Measurements from ENCODE around the gene NKAIN2.

NKAIN2 gene

GRCh38 chr6:124868481-124868880 is 1064.8 kb downstream of the NKAIN2 start:
- Histone ChIP-seq H3K4me3 (ENCODE audit: low read depth, low read length) (no peak overlapping the region), H3K36me3 (ENCODE audit: insufficient read depth, low read length) (no peaks in the 10 kb centered on the region), H3K4me1 (ENCODE audit: control insufficient read depth, insufficient read depth, low read length, unreplicated experiment) (peaks cover 21% of the 10 kb centered on the region), H3K27ac (ENCODE audit: low read depth, low read length) (no peak overlapping the region), H3K27me3 (ENCODE audit: insufficient read depth, low read length) (no peaks in the 10 kb centered on the region), H3K79me2 (ENCODE audit: control insufficient read depth, insufficient read depth, low read length, unreplicated experiment) (no peaks in the 10 kb centered on the region), H2AFZ (ENCODE audit: low read length, unreplicated experiment) (no peak overlapping the region)

GRCh38 chr6:124869416-124869815 is 1065.8 kb downstream of the NKAIN2 start:
- Histone ChIP-seq H3K4me1 (ENCODE audit: control insufficient read depth, insufficient read depth, low read length, unreplicated experiment) (peaks cover 21% of the 10 kb centered on the region), H3K27me3 (ENCODE audit: insufficient read depth, low read length) (no peaks in the 10 kb centered on the region), H2AFZ (ENCODE audit: low read length, unreplicated experiment) (peak overlapping the region; percentile 58), H3K4me3 (ENCODE audit: low read depth, low read length) (no peak overlapping the region), H3K79me2 (ENCODE audit: control insufficient read depth, insufficient read depth, low read length, unreplicated experiment) (no peaks in the 10 kb centered on the region), H3K36me3 (ENCODE audit: insufficient read depth, low read length) (no peaks in the 10 kb centered on the region), H3K27ac (ENCODE audit: low read depth, low read length) (peak overlapping the region; percentile 17; the same call in 1 of the 2 replicates)

- H2AFZ ChIP-seq (ENCODE audit: low read length, unreplicated experiment): peak overlapping the region; percentile 15
- peaks cover 21% of the 10 kb centered on the region for H3K4me1 ChIP-seq (ENCODE audit: control insufficient read depth, insufficient read depth, low read length, unreplicated experiment)
- H3K79me2 ChIP-seq (ENCODE audit: control insufficient read depth, insufficient read depth, low read length, unreplicated experiment): no peaks in the 10 kb centered on the region
- no peak overlapping the region for H3K27ac ChIP-seq (ENCODE audit: low read depth, low read length)
- H3K4me3 ChIP-seq (ENCODE audit: low read depth, low read length): no peak overlapping the region
- H3K36me3 ChIP-seq (ENCODE audit: insufficient read depth, low read length): no peaks in the 10 kb centered on the region
- H3K27me3 ChIP-seq (ENCODE audit: insufficient read depth, low read length): no peaks in the 10 kb centered on the region
Observed at GRCh38 chr6:124870611-124871459, 1067.2 kb downstream of the NKAIN2 start.

GRCh38 chr6:124872361-124873065 is 1068.8 kb downstream of the NKAIN2 start:
- Histone ChIP-seq H3K79me2 (ENCODE audit: control insufficient read depth, insufficient read depth, low read length, unreplicated experiment) (no peaks in the 10 kb centered on the region), H3K36me3 (ENCODE audit: insufficient read depth, low read length) (no peaks in the 10 kb centered on the region), H3K27me3 (ENCODE audit: insufficient read depth, low read length) (no peaks in the 10 kb centered on the region), H3K27ac (ENCODE audit: low read depth, low read length) (no peak overlapping the region), H2AFZ (ENCODE audit: low read length, unreplicated experiment) (no peak overlapping the region), H3K4me3 (ENCODE audit: low read depth, low read length) (no peak overlapping the region), H3K4me1 (ENCODE audit: control insufficient read depth, insufficient read depth, low read length, unreplicated experiment) (peaks cover 21% of the 10 kb centered on the region)

- Histone ChIP-seq H3K4me3 (ENCODE audit: low read depth, low read length) (no peak overlapping the region), H3K27ac (ENCODE audit: low read depth, low read length) (no peak overlapping the region), H2AFZ (ENCODE audit: low read length, unreplicated experiment) (no peak overlapping the region), H3K27me3 (ENCODE audit: insufficient read depth, low read length) (no peaks in the 10 kb centered on the region), H3K36me3 (ENCODE audit: insufficient read depth, low read length) (no peaks in the 10 kb centered on the region), H3K79me2 (ENCODE audit: control insufficient read depth, insufficient read depth, low read length, unreplicated experiment) (no peaks in the 10 kb centered on the region), H3K4me1 (ENCODE audit: control insufficient read depth, insufficient read depth, low read length, unreplicated experiment) (peaks cover 20% of the 10 kb centered on the region)
Observed at GRCh38 chr6:124873066-124873410, 1069.4 kb downstream of the NKAIN2 start.

Measured in ACC112 (cell line).